SIG-M5 (cell line): ENCODE results near the gene POLR2L.

Source experiments
- DNase-seq: peaks from one replicate; lab custom pipeline; 2025; lab: John Stamatoyannopoulos, UW

POLR2L gene

DNA sequence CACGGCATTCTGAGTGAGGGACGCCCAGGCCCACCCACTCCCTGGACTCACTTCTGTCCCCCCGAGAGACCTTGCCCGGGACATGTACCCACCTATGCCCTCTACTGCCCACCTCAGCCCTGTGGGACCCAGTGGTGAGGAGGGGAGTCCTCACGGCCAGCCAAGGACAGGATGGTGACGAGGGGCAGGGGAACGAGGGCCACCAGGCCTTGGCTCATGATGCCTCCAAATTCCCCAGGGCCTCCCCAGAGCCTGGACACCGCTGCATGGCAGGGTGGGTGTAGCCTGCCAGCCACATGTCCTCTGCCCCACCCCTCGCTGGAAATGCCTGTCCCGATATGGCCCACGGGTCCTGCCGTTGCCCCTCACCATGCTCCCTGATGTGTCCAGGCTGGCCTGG lies 26.5 kb upstream of the POLR2L start:
- no peak for DNase-seq

GRCh38 chr11:868394-868793 lies 26.1 kb upstream of the POLR2L start:
- DNase-seq, result no peak

GRCh38 chr11:867856-868358 lies 25.6 kb upstream of the POLR2L start:
- no peak for DNase-seq

- DNase-seq, result no peak
Observed at GRCh38 chr11:866481-866880, 24.2 kb upstream of the POLR2L start.

DNA sequence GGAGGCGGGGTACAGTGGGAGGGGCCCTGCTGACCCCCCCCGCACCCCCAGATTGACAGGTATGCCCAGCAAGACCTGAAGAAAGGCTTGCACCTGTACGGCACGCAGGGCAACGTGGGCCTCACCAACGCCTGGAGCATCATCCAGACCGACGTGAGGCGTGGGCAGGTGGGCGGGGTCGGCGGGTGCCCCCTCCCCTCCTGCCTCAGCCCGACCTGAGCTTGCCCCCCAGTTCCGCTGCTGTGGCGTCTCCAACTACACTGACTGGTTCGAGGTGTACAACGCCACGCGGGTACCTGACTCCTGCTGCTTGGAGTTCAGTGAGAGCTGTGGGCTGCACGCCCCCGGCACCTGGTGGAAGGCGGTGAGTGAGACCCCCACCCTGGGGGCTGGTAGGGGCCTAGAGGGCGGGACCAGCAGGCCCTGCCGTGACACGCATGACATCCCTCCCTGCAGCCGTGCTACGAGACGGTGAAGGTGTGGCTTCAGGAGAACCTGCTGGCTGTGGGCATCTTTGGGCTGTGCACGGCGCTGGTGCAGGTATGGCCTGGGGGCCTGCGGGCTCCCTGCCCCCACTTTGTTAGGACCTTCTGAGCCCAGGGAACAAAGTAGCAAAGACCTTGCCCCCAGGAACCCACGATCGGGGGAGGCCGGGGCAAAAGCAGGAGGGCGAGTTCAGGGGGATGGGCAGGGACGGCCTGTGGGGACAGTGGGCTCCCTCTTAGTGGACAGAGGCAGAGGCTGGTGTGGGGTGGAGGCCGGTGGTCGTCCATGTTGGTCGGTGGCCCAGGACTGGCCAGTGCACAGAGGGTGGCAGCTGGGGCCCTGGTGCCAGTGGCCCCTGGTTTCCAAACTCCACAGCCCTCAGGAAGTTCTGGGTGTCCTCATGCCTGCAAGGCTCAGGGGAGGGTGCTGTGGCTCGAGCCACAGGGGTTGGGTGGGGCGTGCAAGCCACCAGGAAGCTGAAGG lies 23.4 kb upstream of the POLR2L start:
- DNase-seq, result no peak

- DNase-seq, result no peak
Observed at GRCh38 chr11:864898-865297, 22.6 kb upstream of the POLR2L start.

DNA sequence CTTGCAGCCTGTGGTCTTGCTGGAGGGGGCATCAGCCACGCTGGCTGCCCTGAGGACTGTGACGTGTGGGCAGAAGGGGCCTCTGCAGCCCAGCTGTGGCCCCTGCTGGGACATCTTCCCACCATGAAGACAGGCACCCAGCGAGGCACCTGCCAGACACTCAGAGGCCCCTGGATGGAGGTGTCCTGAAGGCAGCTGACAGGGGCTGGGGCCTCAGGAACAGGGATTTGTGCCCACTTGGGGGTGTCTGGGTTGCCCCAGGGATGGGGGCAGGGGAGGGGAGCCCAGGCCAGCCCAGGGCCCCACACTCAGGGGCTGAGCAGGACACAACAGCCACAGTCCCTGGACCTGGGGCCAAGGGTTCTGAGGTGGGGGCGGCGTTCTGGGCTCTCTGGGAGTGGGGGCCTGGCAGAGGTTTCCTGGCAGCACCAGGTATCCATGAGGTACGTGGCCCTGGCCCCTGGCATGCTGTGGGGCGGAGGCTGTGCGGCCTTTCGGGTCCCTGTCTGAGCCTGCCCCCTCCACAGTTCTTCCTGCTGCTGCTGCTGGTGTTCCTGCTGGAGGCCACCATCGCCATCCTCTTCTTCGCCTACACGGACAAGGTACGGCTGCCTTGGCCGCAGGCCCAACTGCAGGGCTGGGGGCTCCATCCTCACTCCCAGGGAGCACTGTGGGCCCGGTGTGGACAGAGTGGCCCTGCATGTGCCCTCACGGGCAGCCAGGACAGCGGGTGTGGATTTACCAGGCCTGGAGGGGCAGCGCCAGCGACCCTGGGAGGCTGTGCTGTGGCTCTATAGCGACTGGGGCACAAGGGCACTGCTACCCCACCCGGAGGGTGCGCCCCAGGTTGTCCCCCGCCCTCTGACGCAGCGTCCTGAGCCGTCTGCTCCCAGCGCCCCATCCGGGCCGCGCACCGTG lies 21.8 kb upstream of the POLR2L start:
- DNase-seq, result no peak

- DNase-seq, result no peak
Observed at GRCh38 chr11:863023-863909, 20.9 kb upstream of the POLR2L start.

DNA sequence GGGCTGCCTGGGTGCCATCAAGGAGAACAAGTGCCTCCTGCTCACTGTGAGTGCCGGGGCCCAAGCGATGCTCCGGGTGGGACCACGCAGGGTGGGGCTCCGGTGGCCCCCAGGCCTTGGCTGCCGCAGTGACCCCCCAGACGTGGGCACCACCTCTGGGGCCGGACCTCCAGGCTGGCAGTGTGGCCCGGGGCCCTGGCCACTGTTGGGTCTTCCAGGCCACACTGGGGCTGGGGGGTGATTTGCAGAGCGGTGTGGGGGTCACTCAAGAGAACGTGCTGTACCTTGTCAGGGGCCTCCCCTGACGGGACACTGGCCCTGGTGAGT lies 20.3 kb upstream of the POLR2L start:
- DNase-seq, result no peak

DNA sequence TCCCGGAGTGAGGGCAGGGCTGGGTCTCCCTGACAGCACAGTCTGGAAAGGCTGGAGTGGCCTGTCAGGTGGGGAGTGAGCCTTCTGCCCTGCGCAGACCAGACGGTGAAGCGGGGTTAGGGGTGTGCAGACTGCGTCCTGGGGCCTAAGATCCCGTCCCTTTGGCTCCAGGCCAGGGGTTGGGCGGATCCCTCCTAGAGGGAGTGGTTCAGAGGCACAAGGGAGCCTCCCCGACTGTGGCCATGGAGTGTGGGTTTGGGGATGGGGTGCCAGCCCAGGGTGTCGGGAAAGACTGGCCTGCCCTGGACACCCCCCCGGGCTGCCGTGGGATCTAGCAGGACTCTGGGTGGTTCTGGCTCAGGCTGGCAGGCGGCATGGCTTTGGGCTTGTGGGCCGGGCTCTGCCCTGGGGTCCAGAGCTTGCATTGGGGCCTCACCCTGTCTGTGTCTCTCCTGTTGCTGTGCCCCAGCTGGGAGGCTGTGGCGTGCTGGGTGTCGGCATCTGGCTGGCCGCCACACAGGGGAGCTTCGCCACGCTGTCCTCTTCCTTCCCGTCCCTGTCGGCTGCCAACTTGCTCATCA lies 19.8 kb upstream of the POLR2L start:
- no peak for DNase-seq

DNA sequence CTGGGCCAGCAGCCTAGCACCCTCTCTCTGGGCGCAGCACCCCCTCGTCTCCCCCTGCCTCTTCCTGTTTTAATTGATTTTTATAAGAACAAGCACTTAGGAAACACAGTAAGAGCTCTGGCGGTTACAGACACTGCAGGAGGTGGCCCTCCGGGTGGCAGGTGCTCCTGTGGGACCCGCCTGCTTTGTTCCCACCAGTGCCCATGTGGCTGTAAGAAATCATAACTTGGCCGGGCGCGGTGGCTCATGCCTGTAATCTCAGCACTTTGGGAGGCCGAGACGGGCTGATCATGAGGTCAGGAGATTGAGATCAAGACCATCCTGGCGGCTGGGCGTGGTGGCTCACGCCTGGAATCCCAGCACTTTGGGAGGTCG lies 18.8 kb upstream of the POLR2L start:
- DNase-seq, result no peak

- DNase-seq, result no peak
Observed at GRCh38 chr11:860234-861104, 18.1 kb upstream of the POLR2L start.

DNA sequence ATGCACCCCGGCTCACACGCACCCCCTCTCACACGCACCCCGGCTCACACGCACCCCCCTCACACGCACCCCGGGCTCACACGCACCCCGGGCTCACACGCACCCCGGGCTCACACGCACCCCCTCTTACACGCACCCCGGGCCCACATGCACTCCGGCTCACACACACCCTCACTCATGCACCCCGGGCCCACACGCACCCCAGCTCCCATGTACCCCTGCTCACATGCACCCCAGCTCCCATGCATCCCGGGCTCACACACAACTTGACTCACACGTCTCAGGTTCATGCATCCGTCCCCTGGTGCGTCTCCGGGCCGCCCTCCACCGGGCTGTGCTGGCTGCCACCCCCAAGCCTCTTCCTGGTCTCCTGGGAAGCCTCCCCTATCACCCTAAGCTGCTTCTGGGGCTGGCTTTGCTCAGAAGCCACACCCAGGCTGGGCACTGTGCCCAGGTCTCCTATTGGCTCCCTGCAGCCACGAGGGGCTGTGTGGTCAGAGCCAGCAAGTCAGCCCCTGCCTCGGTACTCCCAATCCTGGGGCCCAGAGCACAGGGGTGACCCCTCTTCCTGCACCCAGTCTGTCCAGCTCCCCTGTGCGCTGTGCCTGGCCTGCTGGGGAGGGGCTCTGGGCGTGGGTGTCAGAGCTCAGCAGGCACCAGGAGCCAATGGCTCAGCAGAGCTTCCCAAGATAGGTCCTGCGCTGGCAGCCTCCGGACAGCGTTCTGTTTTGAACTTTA lies 17.2 kb upstream of the POLR2L start:
- no peak for DNase-seq

DNA sequence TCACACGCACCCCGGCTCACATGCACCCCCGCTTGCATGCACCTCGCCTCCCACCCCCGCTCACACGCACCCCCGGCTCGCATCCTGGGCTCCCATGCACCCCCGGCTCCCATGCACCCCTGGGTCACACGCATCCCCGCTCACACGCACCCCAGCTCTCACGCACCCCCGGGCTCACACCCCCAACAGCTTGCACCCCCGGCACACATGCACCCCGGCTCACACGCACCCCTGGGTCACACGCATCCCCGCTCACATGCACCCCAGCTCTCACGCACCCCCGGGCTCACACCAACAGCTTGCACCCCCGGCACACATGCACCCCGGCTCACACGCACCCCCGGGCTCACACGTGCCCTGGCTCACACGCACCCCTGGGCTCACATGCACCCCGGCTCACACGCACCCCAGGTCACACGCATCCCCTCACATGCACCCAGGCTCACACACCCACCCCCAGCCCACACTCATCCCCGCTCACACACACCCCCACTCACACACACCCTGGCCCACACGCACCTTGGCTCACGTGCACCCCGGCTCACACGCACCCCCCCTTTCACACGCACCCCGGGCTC lies 16.5 kb upstream of the POLR2L start:
- DNase-seq, result no peak

DNA sequence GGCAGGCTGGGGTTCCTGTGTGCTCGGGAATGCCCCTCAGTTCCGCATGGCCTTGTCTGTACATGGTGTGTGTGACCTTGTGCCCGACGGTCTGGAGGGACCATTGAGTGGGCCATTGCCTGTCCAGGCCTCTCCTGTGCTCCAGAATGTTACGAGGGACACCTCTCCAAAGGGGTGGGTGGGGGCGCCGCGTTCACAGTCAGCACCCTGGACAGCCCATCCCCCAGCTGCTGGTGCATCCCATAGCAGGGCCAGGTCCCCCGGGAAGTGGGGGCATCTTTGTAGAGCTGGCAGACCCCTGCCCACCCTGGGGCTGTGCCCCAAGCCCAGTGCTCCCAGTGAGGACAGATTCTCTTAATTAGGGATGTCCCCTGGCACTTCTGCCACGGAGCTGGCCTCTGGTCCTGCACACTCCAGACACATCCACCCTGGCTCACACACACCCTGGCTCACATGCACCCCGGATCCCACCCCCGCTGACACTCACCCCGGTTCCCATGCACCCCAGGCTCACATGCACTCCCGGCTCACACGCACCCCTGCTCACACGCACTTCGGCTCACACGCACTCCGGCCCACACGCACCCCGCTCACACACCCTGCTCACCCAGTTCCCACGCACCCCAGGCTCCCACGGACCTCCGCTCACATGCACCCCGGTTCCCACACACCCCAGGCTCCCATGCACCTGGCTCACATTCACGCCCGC lies 15.9 kb upstream of the POLR2L start:
- DNase-seq, result no peak

DNA sequence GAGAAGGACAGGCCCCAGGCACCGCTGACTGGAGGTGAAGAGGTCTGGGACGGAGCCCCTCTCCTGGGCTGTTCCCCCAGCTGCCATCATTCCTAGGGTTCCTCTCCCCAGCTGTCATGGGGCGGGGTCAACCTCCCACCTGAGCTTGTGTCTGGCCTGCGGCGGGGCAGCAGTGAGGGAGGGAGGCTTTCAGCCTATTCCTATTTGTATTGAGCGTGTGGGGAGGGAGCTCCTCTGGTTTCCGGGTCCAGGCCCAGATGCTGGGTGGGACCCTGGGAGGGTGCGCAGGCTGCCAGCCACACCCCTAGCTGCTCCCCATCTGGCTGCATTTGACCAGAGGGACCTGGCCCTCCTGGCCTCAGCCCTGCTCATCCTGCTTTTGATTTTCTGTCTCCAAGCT lies 14.1 kb upstream of the POLR2L start:
- no peak for DNase-seq

- DNase-seq, result no peak
Observed at GRCh38 chr11:855796-856195, 13.5 kb upstream of the POLR2L start.

DNA sequence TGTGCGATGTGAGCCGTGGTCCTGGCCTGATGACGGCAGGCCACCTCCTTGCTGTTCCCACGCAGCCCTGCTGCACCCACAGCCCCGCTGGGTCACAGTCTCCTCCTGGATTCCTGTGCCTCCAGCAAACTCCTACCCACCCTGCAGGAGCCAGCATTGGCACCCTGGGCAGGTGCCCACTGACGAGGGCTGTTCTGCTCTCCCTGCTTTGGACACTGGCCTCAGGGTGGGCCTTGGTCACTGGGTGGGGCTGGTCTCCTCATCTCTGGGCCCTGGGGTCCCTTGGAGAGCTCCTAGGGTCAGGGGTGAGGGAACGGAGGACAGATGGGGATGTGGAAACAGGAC lies 13.0 kb upstream of the POLR2L start:
- no peak for DNase-seq
